ENCODE data around the gene TTLL8. TPM values are rescaled to one million over a fixed set of nuclear protein-coding genes. Genes with fewer than 3 reads are reported as not detected.

TTLL8 gene
- total RNA-seq, 4 donors from 2014 or later: not detected

- TF ChIP-seq CTCF (IDR thresholded peaks at IDR 0.05): no peak
- no peak for TF ChIP-seq EP300 (IDR thresholded peaks at IDR 0.05; ENCODE audit: low read depth)
- TF ChIP-seq POLR2AphosphoS5 (IDR thresholded peaks at IDR 0.05): no peak
- no peak for TF ChIP-seq POLR2A (IDR thresholded peaks at IDR 0.05)
- H3K27ac ChIP-seq: no peak overlapping the region
- H3K9me3 ChIP-seq: no peaks in the 10 kb centered on the region
- H3K4me1 ChIP-seq: no peaks in the 10 kb centered on the region
- DNase-seq: no peak
- intact Hi-C loops (cut with DNase I; ENCODE audit: low total_unique reads) (no loop called here), in situ Hi-C loops (cut with MboI; ENCODE audit: low pct_ligation_motif_present in 1 of 4, low pct_unique_long_range_greater_than_20kb in 1 of 4, low sequenced_read_pairs in 3 of 4) (no loop called here)
- WGBS, 2 donors (ENCODE audit: low coverage in 1 of 2): 57 to 80% methylated on average over 2 to 16 of the region's 16 CpGs
- H3K4me3 ChIP-seq: no peak overlapping the region
- no peaks in the 10 kb centered on the region for H3K36me3 ChIP-seq
- peaks cover 52% of the 10 kb centered on the region for H3K27me3 ChIP-seq
Measured at GRCh38 chr22:50084614-50085021, 26.5 kb upstream of the TTLL8 start.

DNA sequence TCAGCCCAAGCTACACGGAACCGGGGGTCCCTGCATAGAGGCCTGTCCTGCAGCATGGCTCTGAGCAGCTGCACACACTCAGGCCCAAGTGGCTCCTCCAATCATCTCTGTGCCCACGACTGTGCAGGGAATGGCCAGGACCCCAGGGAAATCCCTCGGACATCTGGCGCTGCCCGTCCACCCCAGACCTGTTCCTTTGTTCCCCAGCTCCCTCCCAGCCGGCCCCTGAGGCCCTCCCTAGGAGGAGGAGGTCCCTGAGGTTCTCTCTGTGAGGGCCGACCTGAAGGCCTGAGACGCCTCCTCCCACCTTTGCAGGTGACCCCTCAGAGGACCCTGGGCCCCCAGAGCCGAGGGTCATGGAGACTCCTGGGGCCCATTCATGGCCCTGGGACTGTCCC lies 26.0 kb upstream of the TTLL8 start:
- 71% methylated on average over 10 of the region's 10 CpGs; no CpG with 5 or more reads in 1 of the 2 donors for WGBS, 2 donors (ENCODE audit: low coverage in 1 of 2)
- no peak for DNase-seq
- H3K9me3 ChIP-seq: no peaks in the 10 kb centered on the region
- in situ Hi-C loops (cut with MboI; ENCODE audit: low pct_ligation_motif_present in 1 of 4, low pct_unique_long_range_greater_than_20kb in 1 of 4, low sequenced_read_pairs in 3 of 4): no loop called here
- TF ChIP-seq EP300 (IDR thresholded peaks at IDR 0.05; ENCODE audit: low read depth): no peak
- no peaks in the 10 kb centered on the region for H3K36me3 ChIP-seq
- H3K4me1 ChIP-seq: no peaks in the 10 kb centered on the region
- no peak overlapping the region for H3K4me3 ChIP-seq
- peaks cover 50% of the 10 kb centered on the region for H3K27me3 ChIP-seq
- intact Hi-C loops (cut with DNase I; ENCODE audit: low total_unique reads): no loop called here
- H3K27ac ChIP-seq: no peak overlapping the region

- intact Hi-C loops (cut with DNase I; ENCODE audit: low total_unique reads): no loop called here
- Histone ChIP-seq H3K9me3 (no peaks in the 10 kb centered on the region), H3K27ac (no peak overlapping the region), H3K4me3 (no peak overlapping the region), H3K36me3 (no peaks in the 10 kb centered on the region), H3K27me3 (peaks cover 48% of the 10 kb centered on the region), H3K4me1 (no peaks in the 10 kb centered on the region)
- no peak for DNase-seq
- in situ Hi-C loops (cut with MboI; ENCODE audit: low pct_ligation_motif_present in 1 of 4, low pct_unique_long_range_greater_than_20kb in 1 of 4, low sequenced_read_pairs in 3 of 4): no loop called here
- WGBS, 2 donors (ENCODE audit: low coverage in 1 of 2): 71% methylated on average over 18 of the region's 18 CpGs; no CpG with 5 or more reads in 1 of the 2 donors
- TF ChIP-seq POLR2A (IDR thresholded peaks at IDR 0.05) (no peak), EP300 (IDR thresholded peaks at IDR 0.05; ENCODE audit: low read depth) (no peak), CTCF (IDR thresholded peaks at IDR 0.05) (no peak), POLR2AphosphoS5 (IDR thresholded peaks at IDR 0.05) (no peak)
Measured at GRCh38 chr22:50083462-50084079, 25.5 kb upstream of the TTLL8 start.

- Histone ChIP-seq H3K27ac (no peak overlapping the region), H3K9me3 (no peaks in the 10 kb centered on the region), H3K4me3 (no peak overlapping the region), H3K27me3 (peaks cover 50% of the 10 kb centered on the region), H3K4me1 (no peaks in the 10 kb centered on the region), H3K36me3 (no peaks in the 10 kb centered on the region)
- TF ChIP-seq CTCF (IDR thresholded peaks at IDR 0.05) (no peak), EP300 (IDR thresholded peaks at IDR 0.05; ENCODE audit: low read depth) (no peak), POLR2A (IDR thresholded peaks at IDR 0.05) (no peak), POLR2AphosphoS5 (IDR thresholded peaks at IDR 0.05) (no peak)
- WGBS, 2 donors (ENCODE audit: low coverage in 1 of 2): 54% methylated on average over 21 of the region's 21 CpGs; no CpG with 5 or more reads in 1 of the 2 donors
- peak; percentile 24 for DNase-seq
- intact Hi-C loops (cut with DNase I; ENCODE audit: low total_unique reads): no loop called here
- in situ Hi-C loops (cut with MboI; ENCODE audit: low pct_ligation_motif_present in 1 of 4, low pct_unique_long_range_greater_than_20kb in 1 of 4, low sequenced_read_pairs in 3 of 4): no loop called here
Measured at GRCh38 chr22:50082961-50083461, 24.9 kb upstream of the TTLL8 start.
